ENCODE results near the gene CEP164.

Gene CEP164

DNA sequence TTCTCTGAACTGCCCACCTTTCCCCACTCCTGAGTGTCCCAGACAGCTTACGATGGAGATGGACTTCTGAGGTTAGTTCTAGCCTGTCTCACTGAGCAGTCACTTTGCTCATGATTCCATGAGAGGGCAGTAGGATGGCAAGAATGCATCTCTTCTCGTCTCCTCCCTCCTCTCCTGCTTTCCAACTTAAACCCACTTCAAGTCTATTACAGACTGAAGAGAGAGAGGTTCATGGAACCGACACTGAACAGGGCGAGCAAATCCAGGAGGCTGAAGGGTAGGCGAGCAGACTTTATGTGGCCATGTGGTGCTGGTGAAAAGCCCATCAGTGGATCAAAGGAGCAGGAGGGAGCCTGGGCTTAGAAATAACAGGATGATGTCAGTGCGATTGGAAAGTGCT is 38.6 kb downstream of the CEP164 start:
- DNase-seq (ENCODE audit: low read depth): no peak

- DNase-seq (ENCODE audit: low read depth): no peak
Measured at GRCh38 chr11:117366875-117367274, 39.2 kb downstream of the CEP164 start.

- no peak for DNase-seq (ENCODE audit: low read depth)
Measured at GRCh38 chr11:117369534-117369933, 41.9 kb downstream of the CEP164 start.

DNA sequence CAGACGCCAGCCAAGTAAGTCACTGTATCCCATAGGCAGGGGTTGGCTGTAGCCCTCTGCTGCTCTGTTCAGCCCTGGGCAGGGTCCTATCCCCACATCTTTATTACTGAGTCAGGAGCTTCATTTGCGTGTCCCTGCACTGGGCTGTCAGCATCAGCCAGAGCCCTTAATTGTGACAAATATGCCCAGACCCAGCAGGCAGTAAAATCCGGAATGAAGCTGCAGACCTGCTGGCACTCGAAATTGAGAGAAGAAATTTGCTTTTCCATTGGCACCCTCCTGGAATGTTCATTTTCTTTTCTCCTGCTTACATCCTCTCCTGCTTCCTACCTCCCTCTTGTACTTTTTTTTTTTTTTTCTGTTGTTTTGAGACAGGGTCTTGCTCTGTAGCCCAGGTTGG is 43.8 kb downstream of the CEP164 start:
- no peak for DNase-seq (ENCODE audit: low read depth)

DNA sequence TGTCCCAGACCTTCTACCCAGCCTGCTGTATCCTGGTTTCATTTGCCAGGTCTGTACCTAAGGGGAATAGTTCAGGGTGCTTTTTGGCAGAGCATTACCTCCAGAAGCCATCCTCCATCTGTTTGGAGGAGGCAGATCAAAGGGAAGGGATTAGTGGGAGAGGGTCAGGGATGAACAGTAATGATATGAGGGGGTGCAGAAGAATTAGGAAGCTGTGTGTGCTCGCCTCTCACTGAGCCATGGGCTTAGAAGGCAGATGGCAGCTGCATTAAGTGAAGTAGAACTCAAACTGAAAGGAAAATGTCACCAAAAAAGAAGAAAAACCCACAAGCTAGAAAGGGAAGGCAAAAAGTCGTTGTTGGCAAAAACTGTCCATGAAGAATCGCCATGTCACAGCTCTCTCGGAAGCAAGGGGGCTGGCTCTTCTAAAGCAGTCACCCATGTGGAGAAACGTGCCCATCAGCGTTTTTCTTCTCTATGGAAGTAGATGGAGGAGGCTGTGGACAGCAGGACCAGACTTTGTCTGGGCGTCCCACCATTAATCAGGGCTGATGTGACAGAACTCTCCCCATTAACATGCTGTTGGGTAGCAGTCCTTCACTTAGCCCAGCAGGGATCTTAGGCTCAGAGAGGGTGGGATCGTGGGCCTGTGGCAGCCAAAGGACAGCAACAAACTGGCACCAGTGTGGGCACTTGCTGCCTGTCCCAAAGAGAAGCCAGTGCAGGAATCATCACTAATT is 46.8 kb downstream of the CEP164 start:
- DNase-seq (ENCODE audit: low read depth): no peak

DNA sequence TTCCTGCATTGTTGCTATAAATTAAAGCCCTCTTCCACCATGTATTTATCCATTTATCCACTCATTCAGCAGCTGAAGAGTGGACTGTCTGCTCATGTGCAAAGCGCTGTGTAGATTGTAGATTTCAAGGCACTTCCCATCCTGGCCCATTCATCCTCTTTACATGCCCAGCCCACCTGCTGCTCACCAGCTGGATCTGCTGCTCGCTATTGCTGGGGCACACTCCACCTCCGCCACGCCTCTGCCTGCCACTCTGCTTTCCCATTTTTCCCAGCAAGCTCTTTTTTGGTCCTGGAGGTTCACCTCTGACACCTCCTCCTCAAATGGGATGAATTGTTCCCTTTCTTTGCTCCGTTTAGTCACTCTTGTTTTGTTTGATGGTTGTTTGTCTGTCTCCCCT is 48.3 kb downstream of the CEP164 start:
- no peak for DNase-seq (ENCODE audit: low read depth)

GRCh38 chr11:117376517-117376916 is 48.9 kb downstream of the CEP164 start:
- DNase-seq (ENCODE audit: low read depth): no peak

GRCh38 chr11:117378976-117379865 is 51.6 kb downstream of the CEP164 start:
- no peak for DNase-seq (ENCODE audit: low read depth)

DNA sequence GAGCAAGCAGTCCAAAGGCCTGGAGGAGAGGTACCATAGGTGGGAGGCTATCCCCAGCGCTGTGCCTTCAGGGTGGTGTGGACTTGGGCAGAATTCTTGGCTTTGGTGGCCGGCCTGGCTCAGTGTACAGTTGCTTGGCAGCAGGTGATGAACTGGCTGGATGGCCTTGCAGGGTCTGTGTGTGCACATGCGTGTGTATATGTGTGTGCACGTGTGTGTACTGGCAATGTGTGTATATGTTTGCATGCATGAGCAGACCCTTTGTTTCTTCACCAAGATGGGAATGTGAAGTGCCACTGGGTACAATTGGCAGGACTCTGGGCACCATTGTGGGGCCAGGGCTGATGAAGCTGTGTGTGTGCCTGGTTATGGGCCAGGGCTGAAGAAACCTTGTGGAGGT is 53.0 kb downstream of the CEP164 start:
- DNase-seq (ENCODE audit: low read depth): no peak

DNA sequence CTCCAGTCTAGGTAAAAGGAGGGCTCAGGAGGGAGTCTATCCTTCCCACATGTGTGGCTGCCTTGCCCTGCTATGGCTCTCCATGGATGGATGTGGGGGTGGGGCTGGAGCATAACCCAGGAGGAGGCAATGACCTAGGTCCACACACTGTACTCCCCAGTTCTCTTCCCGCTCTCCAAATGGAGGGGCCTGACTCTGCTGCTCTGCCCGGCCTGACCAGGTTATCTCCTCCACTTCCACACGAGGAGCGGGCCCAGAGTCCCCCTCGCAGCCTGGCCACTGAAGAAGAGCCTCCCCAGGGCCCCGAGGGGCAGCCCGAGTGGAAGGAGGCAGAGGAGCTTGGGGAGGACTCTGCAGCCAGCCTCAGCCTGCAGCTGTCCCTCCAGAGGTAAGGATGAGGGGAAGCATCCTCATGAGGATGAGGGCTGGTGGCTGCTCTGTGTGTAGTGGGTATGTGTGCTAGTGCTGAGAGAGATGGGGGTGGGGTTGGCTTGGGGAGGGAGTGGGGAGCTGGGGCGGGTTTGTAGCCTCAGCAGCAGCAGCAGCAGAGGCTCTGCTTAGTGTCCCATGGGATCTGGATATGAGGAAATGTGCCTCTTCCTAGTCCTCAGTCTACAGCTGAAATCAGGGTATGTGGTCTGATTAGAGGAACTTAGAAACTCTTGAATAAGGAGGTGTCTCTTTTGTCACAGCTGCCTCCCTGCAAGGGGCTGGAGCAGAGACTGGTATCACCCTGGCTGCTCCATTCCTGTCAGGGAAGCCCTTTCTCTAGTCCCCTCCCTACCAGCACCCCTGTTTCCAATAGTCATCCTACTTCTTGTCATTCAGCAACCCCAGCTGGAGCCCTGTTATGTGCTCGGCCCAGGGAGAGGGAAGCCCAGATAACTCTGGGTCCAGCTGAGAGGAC is 54.1 kb downstream of the CEP164 start:
- no peak for DNase-seq (ENCODE audit: low read depth)

DNA sequence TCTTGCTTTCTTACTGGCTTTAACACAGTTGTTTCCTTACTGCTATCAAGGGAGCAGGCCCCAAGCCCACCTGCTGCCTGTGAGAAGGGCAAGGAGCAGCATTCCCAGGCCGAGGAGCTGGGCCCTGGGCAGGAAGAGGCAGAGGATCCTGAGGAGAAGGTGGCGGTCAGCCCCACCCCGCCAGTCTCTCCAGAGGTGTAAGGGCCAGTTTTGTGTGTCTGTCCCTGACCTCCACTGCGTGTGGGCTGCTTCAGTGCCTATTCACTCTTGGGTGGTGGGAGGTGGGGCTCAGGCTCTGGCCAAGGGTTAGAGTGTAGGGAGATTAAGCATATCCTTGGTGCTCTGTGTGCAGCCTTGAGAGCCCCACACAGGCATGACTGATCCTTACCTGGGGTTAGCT is 55.1 kb downstream of the CEP164 start:
- no peak for DNase-seq (ENCODE audit: low read depth)

DNA sequence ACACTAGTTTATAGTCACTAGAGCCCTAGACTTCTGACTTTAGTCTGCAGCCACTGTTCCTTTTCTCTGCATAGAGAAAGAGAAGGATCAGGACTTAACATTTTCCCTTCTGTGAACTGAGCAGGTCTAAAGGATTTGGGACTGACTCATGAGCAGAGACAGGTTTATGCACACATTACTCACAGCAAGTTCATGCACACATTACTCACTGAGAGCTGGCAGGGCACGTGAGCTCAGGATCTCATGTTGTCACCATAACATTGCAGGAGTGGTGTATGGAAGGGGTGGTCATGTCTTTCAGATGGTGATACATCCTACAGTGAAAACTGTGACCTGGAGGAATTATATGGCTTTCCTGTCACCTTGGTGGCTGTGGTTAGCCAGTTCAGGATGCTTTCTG is 56.4 kb downstream of the CEP164 start:
- no peak for DNase-seq (ENCODE audit: low read depth)

- no peak for DNase-seq (ENCODE audit: low read depth)
Measured at GRCh38 chr11:117385471-117385870, 57.8 kb downstream of the CEP164 start.

GRCh38 chr11:117385906-117386305 is 58.3 kb downstream of the CEP164 start:
- no peak for DNase-seq (ENCODE audit: low read depth)

DNA sequence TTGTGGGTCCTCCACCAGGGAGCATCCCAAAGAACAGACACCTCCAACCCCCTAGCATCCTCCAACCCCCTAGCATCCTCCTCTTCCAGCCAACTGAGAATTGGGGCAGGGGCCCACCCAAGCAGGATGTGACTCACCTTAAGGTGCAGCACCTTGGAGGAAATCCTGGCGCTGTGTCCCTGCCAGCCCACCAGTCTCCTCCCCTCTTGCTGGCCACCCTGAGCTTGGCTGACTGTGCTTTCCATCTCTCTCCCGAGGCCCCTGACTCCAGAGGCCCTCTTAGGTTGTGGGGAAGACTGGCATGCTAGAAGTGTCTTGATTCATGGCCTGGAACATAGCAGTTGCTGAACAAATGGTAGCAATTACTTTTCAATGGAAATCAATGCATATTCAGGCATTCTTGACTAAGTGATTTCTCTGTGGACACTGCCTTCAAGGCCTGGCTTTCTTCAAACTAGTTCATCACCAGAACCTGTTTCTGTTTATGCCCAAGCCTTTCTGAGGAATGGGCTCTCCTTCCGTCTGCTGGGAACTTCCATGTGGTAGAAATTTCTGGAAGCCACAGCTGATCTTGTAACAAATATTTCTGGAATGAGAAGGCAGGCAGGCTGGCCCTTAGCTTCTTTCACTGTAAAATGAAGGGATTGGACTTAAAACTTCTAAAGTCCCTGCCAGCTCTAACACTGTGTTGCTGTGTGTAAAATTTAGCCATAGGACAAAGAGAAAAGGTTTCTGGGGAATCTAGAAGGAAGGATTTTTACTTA is 60.5 kb downstream of the CEP164 start:
- no peak for DNase-seq (ENCODE audit: low read depth)

- no peak for DNase-seq (ENCODE audit: low read depth)
Measured at GRCh38 chr11:117390743-117391142, 63.1 kb downstream of the CEP164 start.

DNA sequence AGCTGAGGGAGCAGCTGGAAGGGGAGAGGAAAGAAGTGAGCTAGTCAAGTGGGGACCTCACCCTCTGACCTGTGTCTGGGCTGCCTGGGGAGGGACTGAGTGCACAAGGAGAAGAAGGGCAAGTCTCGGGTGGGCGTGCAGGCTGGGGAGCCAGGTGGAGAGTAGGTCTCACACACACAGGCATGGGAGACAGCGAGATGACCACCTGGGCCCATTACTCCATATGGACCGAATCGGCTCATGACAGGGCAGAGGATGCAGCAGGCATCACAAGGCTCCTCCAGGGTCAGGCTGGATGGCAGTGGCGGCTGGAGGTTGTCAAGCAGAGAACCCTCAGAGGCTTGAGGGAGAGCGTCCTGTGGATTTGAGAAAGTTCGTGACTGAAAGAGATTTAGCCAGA is 63.5 kb downstream of the CEP164 start:
- no peak for DNase-seq (ENCODE audit: low read depth)

GRCh38 chr11:117392001-117392690 is 64.5 kb downstream of the CEP164 start:
- no peak for DNase-seq (ENCODE audit: low read depth)

- no peak for DNase-seq (ENCODE audit: low read depth)
Measured at GRCh38 chr11:117392979-117393378, 65.3 kb downstream of the CEP164 start.

DNA sequence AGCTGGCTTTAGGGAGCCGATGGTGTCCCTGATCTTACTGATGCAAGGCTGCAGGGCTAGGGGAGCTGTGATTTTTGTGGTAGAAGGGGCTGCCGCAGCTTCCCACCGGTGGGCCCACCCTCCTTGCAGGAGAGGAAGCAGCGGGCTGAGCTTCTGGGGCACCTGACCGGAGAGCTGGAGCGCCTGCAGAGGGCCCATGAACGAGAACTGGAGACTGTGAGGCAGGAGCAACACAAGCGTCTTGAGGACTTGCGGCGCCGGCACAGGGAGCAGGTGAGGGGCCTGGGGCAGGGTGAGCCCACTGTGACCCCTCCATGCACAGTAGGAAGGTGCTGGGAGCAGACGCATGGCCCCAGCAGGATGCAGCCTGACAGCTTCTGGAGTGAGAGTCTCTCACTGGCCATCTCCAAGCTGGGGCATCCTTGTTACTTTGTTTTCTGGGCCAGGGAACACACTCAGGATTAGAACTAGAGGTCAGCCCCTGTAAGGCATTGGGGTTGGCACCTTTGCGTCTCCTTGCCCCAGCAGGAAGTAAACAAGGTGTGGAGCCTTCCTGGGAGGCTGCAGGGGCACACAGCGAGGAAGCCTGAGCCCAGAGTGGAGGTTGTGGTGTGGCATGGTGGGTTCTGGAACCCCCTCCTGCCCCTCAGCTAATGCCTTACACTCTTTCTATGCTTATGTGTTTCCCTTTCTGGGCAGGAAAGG is 66.7 kb downstream of the CEP164 start:
- DNase-seq (ENCODE audit: low read depth): no peak
